ENCODE measurements around the gene ZNF625. TPM values are rescaled to one million over a fixed set of nuclear protein-coding genes. Genes with fewer than 3 reads are reported as not detected.
A peak's percentile ranks its signal among the peaks of the same experiment; 100 is the strongest.

The ZNF625 gene
- total and polyA plus RNA-seq, 7 donors = 1.7 to 8.0 (median 5.5) TPM; not detected in 1

- no peaks in the 10 kb centered on the region for H3K36me3 ChIP-seq
- peaks cover 0 to 17% (median 9%) of the 10 kb centered on the region in 4 donors for H3K4me1 ChIP-seq
- intact Hi-C loops (cut with DNase I) = loop anchor here (10.0 kb wide), 2 partner anchors 97 to 167 kb away; partner anchors contain the start of genes ZNF44 and ZNF442
- no peak for TF ChIP-seq POLR2AphosphoS5 (IDR thresholded peaks at IDR 0.05)
- no peak for TF ChIP-seq CTCF (IDR thresholded peaks at IDR 0.05)
- TF ChIP-seq POLR2A (IDR thresholded peaks at IDR 0.05) = no peak
- TF ChIP-seq EP300 (IDR thresholded peaks at IDR 0.05) = no peak
- no peaks in the 10 kb centered on the region for H3K27me3 ChIP-seq
- DNase-seq = no peak
- no peak overlapping the region for H3K4me3 ChIP-seq
- no peak overlapping the region for H3K27ac ChIP-seq
- peaks cover 0 to 6% (median 0%) of the 10 kb centered on the region in 4 donors for H3K9me3 ChIP-seq
Measured at GRCh38 chr19:12198136-12198535, 41.6 kb upstream of the ZNF625 start.

- peak overlapping the region; percentile 68 to 81 (median 72) for H3K4me3 ChIP-seq
- TF ChIP-seq POLR2AphosphoS5 (IDR thresholded peaks at IDR 0.05) (peak; percentile 79 to 92 (median 83)), CTCF (IDR thresholded peaks at IDR 0.05) (no peak), POLR2A (IDR thresholded peaks at IDR 0.05) (peak in 1 of 2 donors; percentile 12), EP300 (IDR thresholded peaks at IDR 0.05) (peak in 2 of 4 donors; percentile 7 to 37)
- DNase-seq = peak; percentile 94
- 2 to 9% methylated on average over 62 of the region's 62 CpGs for WGBS, 2 donors
- H3K27ac ChIP-seq = peak overlapping the region; percentile 84 to 86 (median 84)
- peaks cover 0 to 24% (median 3%) of the 10 kb centered on the region in 4 donors for H3K36me3 ChIP-seq
- H3K9me3 ChIP-seq = peaks cover 0 to 16% (median 0%) of the 10 kb centered on the region in 4 donors
- intact Hi-C loops (cut with DNase I) = loop anchor here (10.0 kb wide), 2 partner anchors 100 to 170 kb away; partner anchors contain the start of genes ZNF44 and ZNF442
- H3K4me1 ChIP-seq = peaks cover 0 to 17% (median 9%) of the 10 kb centered on the region in 4 donors
- no peaks in the 10 kb centered on the region for H3K27me3 ChIP-seq
Measured at GRCh38 chr19:12194827-12195731, 38.5 kb upstream of the ZNF625 start.

GRCh38 chr19:12187625-12188024, 31.1 kb upstream of the ZNF625 start:
- H3K4me1 ChIP-seq = no peaks in the 10 kb centered on the region
- WGBS, 2 donors = 97 to 98% methylated on average over 6 of the region's 6 CpGs
- no peak overlapping the region for H3K4me3 ChIP-seq
- DNase-seq = no peak
- intact Hi-C loops (cut with DNase I) = no loop called here
- H3K9me3 ChIP-seq = peaks cover 12 to 53% (median 16%) of the 10 kb centered on the region in 4 donors
- H3K36me3 ChIP-seq = peaks cover 19 to 66% (median 38%) of the 10 kb centered on the region in 4 donors
- H3K27me3 ChIP-seq = no peaks in the 10 kb centered on the region
- no peak overlapping the region for H3K27ac ChIP-seq
- TF ChIP-seq CTCF (IDR thresholded peaks at IDR 0.05) (no peak), EP300 (IDR thresholded peaks at IDR 0.05) (no peak), POLR2A (IDR thresholded peaks at IDR 0.05) (no peak), POLR2AphosphoS5 (IDR thresholded peaks at IDR 0.05) (no peak)

GRCh38 chr19:12180377-12180776, 23.8 kb upstream of the ZNF625 start:
- 95 to 96% methylated on average over 3 of the region's 3 CpGs for WGBS, 2 donors
- no peak for DNase-seq
- Histone ChIP-seq H3K4me1 (no peaks in the 10 kb centered on the region), H3K36me3 (peaks cover 0 to 8% (median 0%) of the 10 kb centered on the region in 4 donors), H3K27me3 (no peaks in the 10 kb centered on the region), H3K4me3 (no peak overlapping the region), H3K9me3 (peaks cover 0 to 23% (median 1%) of the 10 kb centered on the region in 4 donors), H3K27ac (no peak overlapping the region)
- intact Hi-C loops (cut with DNase I) = no loop called here
- TF ChIP-seq POLR2A (IDR thresholded peaks at IDR 0.05) (no peak), CTCF (IDR thresholded peaks at IDR 0.05) (no peak), EP300 (IDR thresholded peaks at IDR 0.05) (no peak), POLR2AphosphoS5 (IDR thresholded peaks at IDR 0.05) (no peak)
